ENCODE measurements around the gene TP53I11.

The TP53I11 gene

GRCh38 chr11:44992774-44993173 lies 42.1 kb upstream of the TP53I11 start:
- no peak overlapping the region for H3K4me3 ChIP-seq (replicated peaks; ENCODE audit: low read depth, low read length)
- no peak for DNase-seq (ENCODE audit: extremely low read depth, low read depth)
- TF ChIP-seq CTCF (IDR thresholded peaks at IDR 0.05; ENCODE audit: low read depth, low read length, missing control alignments), result no peak

GRCh38 chr11:44992181-44992582 lies 41.5 kb upstream of the TP53I11 start:
- H3K4me3 ChIP-seq (replicated peaks; ENCODE audit: low read depth, low read length), result no peak overlapping the region
- no peak for DNase-seq (ENCODE audit: extremely low read depth, low read depth)
- TF ChIP-seq CTCF (IDR thresholded peaks at IDR 0.05; ENCODE audit: low read depth, low read length, missing control alignments), result no peak

- DNase-seq (ENCODE audit: extremely low read depth, low read depth), result no peak
- TF ChIP-seq CTCF (IDR thresholded peaks at IDR 0.05; ENCODE audit: low read depth, low read length, missing control alignments), result no peak
- no peak overlapping the region for H3K4me3 ChIP-seq (replicated peaks; ENCODE audit: low read depth, low read length)
Observed at GRCh38 chr11:44990665-44991064, 40.0 kb upstream of the TP53I11 start.

GRCh38 chr11:44989831-44990566 lies 39.3 kb upstream of the TP53I11 start:
- DNase-seq (ENCODE audit: extremely low read depth, low read depth), result no peak

GRCh38 chr11:44988981-44989635 lies 38.4 kb upstream of the TP53I11 start:
- no peak overlapping the region for H3K4me3 ChIP-seq (replicated peaks; ENCODE audit: low read depth, low read length)
- no peak for TF ChIP-seq CTCF (IDR thresholded peaks at IDR 0.05; ENCODE audit: low read depth, low read length, missing control alignments)
- DNase-seq (ENCODE audit: extremely low read depth, low read depth), result no peak

More at GRCh38 chr11:44989831-44990566, 39.3 kb upstream of the TP53I11 start:
- H3K4me3 ChIP-seq (replicated peaks; ENCODE audit: low read depth, low read length), result no peak overlapping the region
- no peak for TF ChIP-seq CTCF (IDR thresholded peaks at IDR 0.05; ENCODE audit: low read depth, low read length, missing control alignments)

GRCh38 chr11:44988111-44988510 lies 37.4 kb upstream of the TP53I11 start:
- H3K4me3 ChIP-seq (replicated peaks; ENCODE audit: low read depth, low read length), result no peak overlapping the region
- DNase-seq (ENCODE audit: extremely low read depth, low read depth), result no peak
- no peak for TF ChIP-seq CTCF (IDR thresholded peaks at IDR 0.05; ENCODE audit: low read depth, low read length, missing control alignments)
